Glomerular visceral epithelial cell (primary cell): ENCODE data around the gene RNF169.

Experiments used
- DNase-seq: peaks from one replicate; pipeline ENCODE4 v3.0.0-alpha.2; 2016; ENCODE audit errors: extremely low spot score

Gene RNF169

GRCh38 chr11:74748211-74749126, at the start of gene RNF169:
Gene RNF169 (plus strand): TSS chr11:74748849. CDS start chr11:74748881, 32 bp downstream.
- DNase-seq = peak; percentile 94

- no peak for DNase-seq
Measured at GRCh38 chr11:74699615-74700396, 48.8 kb upstream of the RNF169 start.

- no peak for DNase-seq
Measured at GRCh38 chr11:74701351-74701750, 47.3 kb upstream of the RNF169 start.

- DNase-seq = peak; percentile 69
Measured at GRCh38 chr11:74702383-74703007, 46.2 kb upstream of the RNF169 start.

GRCh38 chr11:74703211-74703610, 45.4 kb upstream of the RNF169 start:
- DNase-seq = no peak

- no peak for DNase-seq
Measured at GRCh38 chr11:74707182-74707581, 41.5 kb upstream of the RNF169 start.

- no peak for DNase-seq
Measured at GRCh38 chr11:74707602-74708510, 40.8 kb upstream of the RNF169 start.

- DNase-seq = no peak
Measured at GRCh38 chr11:74709175-74709574, 39.5 kb upstream of the RNF169 start.

GRCh38 chr11:74710281-74710938, 38.2 kb upstream of the RNF169 start:
- DNase-seq = no peak

- DNase-seq = no peak
Measured at GRCh38 chr11:74713686-74714085, 35.0 kb upstream of the RNF169 start.

- DNase-seq = no peak
Measured at GRCh38 chr11:74714904-74715303, 33.7 kb upstream of the RNF169 start.

GRCh38 chr11:74717221-74717969, 31.3 kb upstream of the RNF169 start:
- no peak for DNase-seq

- DNase-seq = no peak
Measured at GRCh38 chr11:74719011-74719410, 29.6 kb upstream of the RNF169 start.

- no peak for DNase-seq
Measured at GRCh38 chr11:74720596-74721478, 27.8 kb upstream of the RNF169 start.

- no peak for DNase-seq
Measured at GRCh38 chr11:74721479-74721835, 27.2 kb upstream of the RNF169 start.

GRCh38 chr11:74723511-74723910, 25.1 kb upstream of the RNF169 start:
- DNase-seq = no peak

GRCh38 chr11:74725701-74726100, 22.9 kb upstream of the RNF169 start:
- no peak for DNase-seq

- DNase-seq = peak; percentile 69
Measured at GRCh38 chr11:74726547-74727182, 22.0 kb upstream of the RNF169 start.

- DNase-seq = no peak
Measured at GRCh38 chr11:74729397-74729796, 19.3 kb upstream of the RNF169 start.
